H1 (cell line): ENCODE results near the gene DOP1B. TPM values are rescaled to one million over a fixed set of nuclear protein-coding genes. Genes with fewer than 3 reads are reported as not detected.

Experiments
- CHD7 ChIP-seq: fragments of 300-600 bp; sonication (generic); IDR thresholded peaks from 2 replicates; pipeline ENCODE4 v1.7.1; 2012; ENCODE audit warnings: low read length, moderate library complexity, mild to moderate bottlenecking, inconsistent platforms; ENCODE audit not compliant: insufficient replicate concordance
- CTCF ChIP-seq, 3 experiments: IDR thresholded peaks; 1 replicate in 2 of 3; 2 replicates in 1 of 3; pipeline versions ENCODE4 v1.5.1 to v1.6.1; 2011; ENCODE audit warnings: low read length in 3 of 3, mild to moderate bottlenecking in 3 of 3, inconsistent platforms in 2 of 3, low read depth in 1 of 3, moderate library complexity in 1 of 3; ENCODE audit not compliant: insufficient read depth in 1 of 3; ENCODE audit errors: control extremely low read depth in 1 of 3
- GABPA ChIP-seq: IDR thresholded peaks from 2 replicates; pipeline ENCODE4 v1.6.1; 2011; ENCODE audit warnings: mild to moderate bottlenecking, low read length, moderate library complexity, borderline replicate concordance; ENCODE audit not compliant: insufficient read depth
- MAX ChIP-seq: IDR thresholded peaks from 2 replicates; pipeline ENCODE4 v1.6.1; 2012; ENCODE audit warnings: inconsistent platforms
- NRF1 ChIP-seq: IDR thresholded peaks from 2 replicates; pipeline ENCODE4 v1.6.1; 2011; ENCODE audit warnings: mild to moderate bottlenecking, low read depth, low read length, improper control_type of control experiment
- polyA plus RNA-seq, 7 experiments: library from polyadenylated mRNA; depleted of rRNA in 3 of 7; stranded (reverse) in 5 of 7; unstranded in 2 of 7; fragments of >200 nt in 5 of 7; fragments of 200-250 nt in 2 of 7; gene quantifications; 1 replicate in 5 of 7; 2 replicates in 1 of 7; 4 replicates in 1 of 7; pipeline versions ENCODE4 v1.2.1 to v1.2.3, GENCODE V29; 2011 to 2013; ENCODE audit warnings: missing spikeins in 2 of 7, mixed read lengths in 2 of 7
- total RNA-seq: library from RNA; stranded (reverse); fragmentation: NEBNext Ultra II Directional; extraction: Animal tissue kit (Norgen Biotek cat#: 25700); gene quantifications from 2 replicates; pipeline ENCODE4 v1.2.1, GENCODE V29; 2021

Gene DOP1B
- total and polyA plus RNA-seq, 2 of the 8 experiments (the other 6 are each of a cell fraction or from before 2014, with no cell fraction given), result 2.8 to 9.9 TPM

GRCh38 chr21:36195613-36196012, 39.0 kb downstream of the DOP1B start (continued):
- TF ChIP-seq CTCF (IDR thresholded peaks at IDR 0.05; ENCODE audit: control extremely low read depth in 1 of 3, insufficient read depth in 1 of 3, low read depth in 1 of 3, low read length in 3 of 3) (no peak), NRF1 (no peak), MAX (no peak), CHD7 (no peak), GABPA (no peak)
